Endothelial cell of hepatic sinusoid (primary cell): ENCODE measurements around the gene MATN1.

ENCODE experiments used
- in situ Hi-C: cut with HindIII; loops from 2 replicates; pipeline ENCODE4 v1.10.0; 2017; ENCODE audit warnings: low sequenced_read_pairs

Gene MATN1

DNA sequence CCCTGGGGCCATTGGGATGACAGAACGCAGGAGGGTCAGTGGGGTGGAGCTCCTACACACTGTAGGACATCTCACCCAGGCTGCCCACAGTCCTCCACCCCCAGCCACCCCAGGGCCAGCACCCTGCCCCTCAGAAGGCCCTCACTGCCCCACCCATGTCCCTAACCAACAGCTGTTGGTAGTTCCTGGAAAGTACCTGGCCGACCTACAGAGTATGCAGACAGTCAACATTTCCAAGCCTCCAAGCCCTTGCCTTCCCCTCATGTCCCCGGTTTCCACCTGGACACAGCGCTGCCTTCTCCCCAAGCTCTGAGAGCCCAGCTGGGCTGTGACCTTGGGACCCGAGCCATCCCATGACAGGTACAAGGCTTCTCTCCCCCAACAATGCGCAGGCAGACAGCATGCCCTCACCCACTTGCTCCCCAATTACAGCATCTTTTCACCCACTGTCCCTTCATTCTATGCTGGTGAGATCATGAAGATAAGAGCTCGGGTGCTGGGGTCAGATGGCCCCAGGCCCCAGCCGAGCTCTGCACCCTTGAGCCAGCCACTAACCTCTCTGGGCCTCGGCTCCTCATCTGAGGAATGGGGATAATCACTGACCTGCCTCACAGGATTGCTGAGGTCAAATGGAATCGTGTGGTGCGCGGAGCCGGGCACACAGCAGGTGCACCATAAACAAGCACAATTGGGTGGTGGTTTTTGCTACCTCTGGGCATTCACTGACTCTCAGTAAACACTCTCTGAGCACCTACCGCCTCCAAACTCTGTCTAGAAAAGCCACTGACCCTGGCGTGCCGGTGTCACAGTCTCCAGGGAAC is 23.0 kb upstream of the MATN1 start:
- in situ Hi-C loops = no loop called here

- in situ Hi-C loops = no loop called here
Measured at GRCh38 chr1:30745834-30746208, 22.4 kb upstream of the MATN1 start.

DNA sequence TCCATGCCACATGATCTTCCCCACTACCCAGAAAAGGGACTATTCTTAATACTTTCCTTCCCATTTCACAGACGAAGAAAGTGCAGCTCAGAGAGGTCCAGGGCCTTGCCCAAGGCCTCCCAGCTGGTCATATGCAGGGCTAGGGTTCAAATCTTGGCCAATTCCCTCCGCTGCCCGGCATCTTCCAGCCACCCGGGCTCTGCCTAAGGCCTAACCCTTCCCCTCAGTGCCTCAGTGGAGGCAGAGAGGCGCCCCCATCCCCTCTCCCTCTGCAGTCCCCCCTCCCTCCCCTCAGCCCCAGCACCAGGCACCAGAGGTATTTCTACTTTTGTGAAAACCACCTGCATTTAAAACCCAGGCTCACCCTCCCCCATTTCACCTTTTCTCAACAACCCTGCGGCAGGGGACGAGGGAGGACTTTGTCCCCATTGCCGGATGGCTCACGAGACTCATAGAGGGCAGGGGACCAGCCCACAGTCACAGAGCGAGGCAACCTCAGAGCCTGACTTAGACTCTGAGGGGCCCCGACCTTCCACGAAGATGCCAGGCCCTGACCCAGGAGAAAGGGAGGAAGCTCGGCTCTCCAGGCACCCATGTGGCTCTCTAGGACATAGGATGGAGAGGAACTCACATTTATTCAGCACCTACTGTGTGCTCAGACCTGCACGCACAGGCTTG is 21.9 kb upstream of the MATN1 start:
- in situ Hi-C loops = no loop called here

GRCh38 chr1:30744060-30744756 is 20.8 kb upstream of the MATN1 start:
- in situ Hi-C loops = no loop called here

- in situ Hi-C loops = no loop called here
Measured at GRCh38 chr1:30743584-30744059, 20.2 kb upstream of the MATN1 start.

GRCh38 chr1:30742963-30743559 is 19.7 kb upstream of the MATN1 start:
- in situ Hi-C loops = no loop called here

DNA sequence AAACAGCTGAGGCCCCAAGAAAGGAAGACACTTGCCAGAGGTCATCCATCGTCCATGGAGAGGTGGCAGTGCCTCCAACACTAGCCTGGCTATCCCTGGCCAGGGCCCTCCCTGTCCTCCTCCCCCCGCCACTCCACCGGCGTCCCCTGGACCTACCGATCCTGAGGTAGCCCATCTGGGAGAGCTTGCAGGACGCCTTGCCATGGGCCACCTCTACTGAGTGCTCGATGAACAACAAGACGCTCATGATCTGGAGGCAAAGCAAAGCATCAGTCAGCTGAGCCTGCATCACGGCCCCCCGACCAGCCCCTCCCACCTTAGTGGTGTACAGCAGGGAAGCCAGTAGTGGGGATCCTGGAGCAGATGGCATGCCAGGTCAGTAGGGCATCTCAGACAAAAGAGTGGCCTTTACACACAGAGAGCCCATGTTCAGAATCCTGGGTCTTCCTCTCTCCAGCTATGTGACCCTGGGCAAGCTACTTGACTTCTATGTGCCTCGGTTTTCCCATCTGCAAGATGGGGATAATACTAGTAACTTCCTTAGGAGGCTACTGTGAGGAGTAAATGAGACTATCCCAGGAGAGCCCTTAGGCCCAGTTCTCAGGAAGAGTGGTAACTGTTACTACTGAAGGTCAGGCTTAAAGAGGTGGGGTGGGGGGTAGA is 19.0 kb upstream of the MATN1 start:
- in situ Hi-C loops = no loop called here

GRCh38 chr1:30741239-30741894 is 18.0 kb upstream of the MATN1 start:
- in situ Hi-C loops = no loop called here

DNA sequence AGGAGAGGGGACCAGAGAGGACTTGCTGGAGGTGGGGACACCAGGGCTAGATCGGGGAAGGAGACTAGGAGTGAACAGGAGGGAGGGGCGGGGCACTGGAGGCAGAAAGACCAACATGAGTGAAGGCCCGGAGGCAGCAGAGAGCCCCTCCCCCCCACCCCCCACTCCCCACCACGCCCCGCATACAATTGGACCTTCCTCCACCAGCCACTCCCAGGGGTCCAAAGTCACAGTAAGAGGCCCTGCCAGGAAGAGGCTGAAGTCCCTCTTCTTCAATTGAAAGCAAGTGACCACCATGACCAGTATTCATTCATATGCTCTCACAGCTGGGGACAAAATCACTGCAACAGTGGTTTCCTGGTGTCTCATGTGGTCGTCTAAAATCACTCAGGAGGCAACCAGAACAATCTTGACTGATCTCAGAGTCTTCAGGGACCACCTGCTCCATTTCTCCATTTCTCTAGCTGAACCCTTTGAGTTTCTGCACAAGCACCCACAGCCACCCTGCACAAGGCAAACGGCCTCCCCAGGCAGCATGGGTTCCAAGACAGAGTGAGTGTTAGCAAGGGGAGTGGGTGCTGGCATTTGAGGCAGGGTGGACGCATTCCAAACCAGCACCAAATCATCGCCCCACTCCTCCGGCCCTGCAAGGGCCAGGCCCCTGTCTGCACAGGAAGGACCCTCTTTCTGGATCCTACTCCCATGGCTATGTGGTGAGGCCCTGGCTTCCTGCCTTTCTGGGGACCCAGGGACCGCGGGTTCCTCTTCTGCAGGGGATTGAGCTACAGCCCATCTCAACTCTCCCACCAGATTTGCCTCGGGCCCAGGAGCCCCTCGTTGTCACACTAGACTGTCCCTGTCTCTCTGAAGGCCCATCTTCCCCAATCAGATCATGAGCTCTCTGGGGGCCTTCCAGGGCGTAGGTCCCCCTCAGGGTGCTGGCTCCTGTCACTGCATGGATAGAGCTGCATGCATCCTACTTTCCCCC is 17.2 kb upstream of the MATN1 start:
- in situ Hi-C loops = no loop called here

- in situ Hi-C loops = no loop called here
Measured at GRCh38 chr1:30739601-30740000, 16.2 kb upstream of the MATN1 start.

GRCh38 chr1:30738715-30739559 is 15.6 kb upstream of the MATN1 start:
- in situ Hi-C loops = no loop called here

GRCh38 chr1:30738040-30738714 is 14.8 kb upstream of the MATN1 start:
- in situ Hi-C loops = no loop called here

- in situ Hi-C loops = no loop called here
Measured at GRCh38 chr1:30737357-30738039, 14.1 kb upstream of the MATN1 start.

DNA sequence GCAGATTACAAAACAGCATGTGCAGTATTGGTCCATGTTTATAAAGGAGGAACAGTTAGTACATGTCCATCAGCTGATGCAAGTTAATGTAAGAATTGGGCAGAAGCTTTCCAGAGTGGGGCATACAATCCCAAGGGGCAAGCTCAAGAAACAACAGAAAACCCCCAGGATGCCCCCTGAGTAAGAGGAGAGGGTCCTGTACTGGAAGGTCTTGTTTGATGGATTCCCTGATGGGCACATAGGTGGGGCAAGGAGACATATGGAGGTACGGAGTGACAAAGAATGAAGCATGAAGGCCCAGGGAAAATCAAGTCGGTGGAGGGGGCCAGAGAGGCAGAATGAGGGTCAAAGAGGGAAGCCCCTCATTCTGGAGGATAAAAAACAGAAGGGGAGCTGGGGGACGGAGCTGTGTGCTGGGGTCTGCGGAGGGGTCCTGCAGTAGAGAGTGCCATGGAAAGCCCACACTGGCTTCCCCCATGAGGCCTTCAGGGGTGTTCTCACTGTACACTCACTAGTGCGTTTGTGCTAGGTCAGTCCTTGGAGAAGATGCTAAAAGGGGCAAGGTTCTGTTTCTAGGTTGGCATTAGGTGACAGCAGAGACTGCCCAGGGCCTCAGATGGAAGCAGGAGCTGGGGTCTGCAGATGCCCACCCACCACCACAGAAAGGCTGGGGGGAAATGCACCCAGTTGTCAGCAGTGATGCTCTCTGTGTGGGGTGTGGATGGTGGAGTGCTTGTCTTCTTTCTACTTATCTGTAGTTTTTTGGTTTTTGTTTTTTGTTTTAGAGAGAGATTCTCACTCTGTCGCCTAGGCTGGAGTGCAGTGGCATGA is 12.5 kb upstream of the MATN1 start:
- in situ Hi-C loops = no loop called here

DNA sequence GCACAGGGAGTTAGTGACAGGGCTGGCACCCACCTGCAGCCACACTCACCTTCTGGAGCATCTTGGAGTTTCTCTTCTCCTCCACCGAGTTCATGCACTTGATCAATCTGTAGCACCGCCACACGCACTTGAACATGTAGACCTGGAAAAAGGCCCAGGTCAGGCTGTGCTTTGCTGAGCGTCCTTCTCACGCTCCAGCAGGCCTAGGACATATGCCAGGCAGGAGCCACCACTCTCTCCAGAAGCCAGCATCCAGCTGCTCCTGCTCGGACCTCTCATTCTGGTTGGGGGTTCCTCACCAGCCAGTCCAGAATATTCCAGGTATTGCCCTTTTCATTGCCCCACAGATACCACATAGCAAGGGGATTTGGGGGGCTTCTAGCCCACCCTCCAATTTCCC is 11.7 kb upstream of the MATN1 start:
- in situ Hi-C loops = no loop called here

- in situ Hi-C loops = no loop called here
Measured at GRCh38 chr1:30734580-30734979, 11.2 kb upstream of the MATN1 start.
